Mucosa of descending colon (tissue), 3 donors: ENCODE data around the gene PSMD11. TPM values are rescaled to one million over a fixed set of nuclear protein-coding genes. Genes with fewer than 3 reads are reported as not detected.

Experiments
- ATAC-seq: fragments of 200-7000 bp; cut with Tn5 transposase; one replicate; pipeline ENCODE4 v1.9.1; 2020; ENCODE audit warnings: mild to moderate bottlenecking, moderate library complexity
- DNase-seq, 3 donors: peaks; one replicate each; pipeline ENCODE4 v3.0.0-alpha.2; 2020
- H3K36me3 ChIP-seq: fragments of 200-600 bp; one replicate; pipeline ENCODE4 v1.8.0; 2021; ENCODE audit warnings: low read depth, mild to moderate bottlenecking
- H3K4me1 ChIP-seq: fragments of 200-600 bp; one replicate; pipeline ENCODE4 v1.8.0; 2021; ENCODE audit warnings: low read depth, mild to moderate bottlenecking
- H3K4me3 ChIP-seq: fragments of 200-600 bp; one replicate; pipeline ENCODE4 v1.8.0; 2021; ENCODE audit warnings: mild to moderate bottlenecking
- H3K9me3 ChIP-seq: fragments of 200-600 bp; one replicate; pipeline ENCODE4 v1.8.0; 2021; ENCODE audit warnings: mild to moderate bottlenecking
- intact Hi-C, 2 donors: fragments of 100-400 bp; cut with DNase I in 1 of 2; cut with micrococcal nuclease in 1 of 2; formaldehyde crosslinking; loops; one replicate each; pipeline versions ENCODE4 v1.11.0 to v1.11.1; 2022; cut with DNase I, micrococcal nuclease
- total RNA-seq, 3 donors: library from RNA; stranded (reverse); fragmentation: NEBNext Ultra II Directional in 2 of 3; extraction: Animal tissue kit (Norgen Biotek cat#: 25700) in 2 of 3; gene quantifications; one replicate each; pipeline versions ENCODE4 v1.2.1 to v1.2.4, GENCODE V29; 2021 to 2023
- TF ChIP-seq, protein P1 (sequence below): fragments of 200-600 bp; IDR thresholded peaks from one replicate; pipeline ENCODE4 v1.8.0; 2022; ENCODE audit warnings: antibody characterized with exemption, mild to moderate bottlenecking
- donor health status: DM: no; HTN: no; CAD: no; lungs with moderate emphysema.
- donor health status: DM: no; HTN: no; CAD: no.
- donor health status: DM: no; HTN: yes; CAD: no.

Gene PSMD11
- total RNA-seq, 3 donors from 2014 or later, result 81.5 to 99.2 (median 85.8) TPM

DNA sequence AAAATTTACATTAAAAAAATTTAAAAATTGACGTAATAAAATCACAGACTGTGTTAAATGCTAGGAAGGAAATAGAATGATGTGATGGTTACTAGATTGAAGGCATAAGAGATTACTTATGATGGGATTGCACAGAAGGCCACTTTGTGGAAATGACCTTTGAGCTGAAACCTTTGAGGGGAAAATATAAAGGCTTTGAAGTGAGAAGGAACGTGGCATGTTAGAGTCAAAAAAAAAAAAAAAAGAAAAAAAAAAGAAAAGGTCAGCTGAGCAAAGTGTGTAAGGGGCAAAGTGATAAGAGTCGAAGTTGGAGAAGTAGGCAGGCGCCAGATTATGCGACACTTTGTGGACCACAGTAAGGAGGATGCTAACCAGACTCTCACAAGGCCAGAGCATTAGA is 3.6 kb upstream of the PSMD11 start:
- Histone ChIP-seq H3K36me3 (no peaks in the 10 kb centered on the region), H3K9me3 (no peaks in the 10 kb centered on the region), H3K4me1 (peaks cover 3% of the 10 kb centered on the region), H3K4me3 (no peak overlapping the region)
- ATAC-seq (no peak), DNase-seq (no peak)
- TF ChIP-seq, protein P1, sequence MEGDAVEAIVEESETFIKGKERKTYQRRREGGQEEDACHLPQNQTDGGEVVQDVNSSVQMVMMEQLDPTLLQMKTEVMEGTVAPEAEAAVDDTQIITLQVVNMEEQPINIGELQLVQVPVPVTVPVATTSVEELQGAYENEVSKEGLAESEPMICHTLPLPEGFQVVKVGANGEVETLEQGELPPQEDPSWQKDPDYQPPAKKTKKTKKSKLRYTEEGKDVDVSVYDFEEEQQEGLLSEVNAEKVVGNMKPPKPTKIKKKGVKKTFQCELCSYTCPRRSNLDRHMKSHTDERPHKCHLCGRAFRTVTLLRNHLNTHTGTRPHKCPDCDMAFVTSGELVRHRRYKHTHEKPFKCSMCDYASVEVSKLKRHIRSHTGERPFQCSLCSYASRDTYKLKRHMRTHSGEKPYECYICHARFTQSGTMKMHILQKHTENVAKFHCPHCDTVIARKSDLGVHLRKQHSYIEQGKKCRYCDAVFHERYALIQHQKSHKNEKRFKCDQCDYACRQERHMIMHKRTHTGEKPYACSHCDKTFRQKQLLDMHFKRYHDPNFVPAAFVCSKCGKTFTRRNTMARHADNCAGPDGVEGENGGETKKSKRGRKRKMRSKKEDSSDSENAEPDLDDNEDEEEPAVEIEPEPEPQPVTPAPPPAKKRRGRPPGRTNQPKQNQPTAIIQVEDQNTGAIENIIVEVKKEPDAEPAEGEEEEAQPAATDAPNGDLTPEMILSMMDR, result no peak
- intact Hi-C loops, result no loop called here

DNA sequence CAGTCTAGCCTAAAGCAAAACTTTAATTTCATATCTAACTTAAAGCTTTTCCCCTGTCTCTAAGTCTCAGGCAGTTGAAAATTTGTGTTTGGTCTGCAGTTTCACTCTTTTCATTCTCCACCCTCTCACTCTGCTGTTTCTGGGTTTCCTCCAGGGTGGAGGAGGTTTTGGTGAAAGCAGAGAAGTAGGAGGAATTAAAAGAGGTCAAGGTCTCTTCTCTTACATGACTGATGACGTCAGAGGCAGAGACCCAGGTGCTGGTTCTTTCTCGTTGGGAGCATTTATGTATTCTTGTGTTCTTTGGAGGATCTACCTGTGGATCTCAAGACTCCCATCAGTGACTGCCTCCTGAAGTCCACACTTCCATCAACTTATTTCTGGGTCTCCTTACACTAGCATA is 2.4 kb upstream of the PSMD11 start:
- H3K4me3 ChIP-seq, result no peak overlapping the region
- H3K9me3 ChIP-seq, result no peaks in the 10 kb centered on the region
- TF ChIP-seq, protein P1, result no peak
- intact Hi-C loops, result no loop called here
- H3K4me1 ChIP-seq, result peaks cover 13% of the 10 kb centered on the region
- DNase-seq (no peak), ATAC-seq (no peak)
- H3K36me3 ChIP-seq, result no peaks in the 10 kb centered on the region

DNA sequence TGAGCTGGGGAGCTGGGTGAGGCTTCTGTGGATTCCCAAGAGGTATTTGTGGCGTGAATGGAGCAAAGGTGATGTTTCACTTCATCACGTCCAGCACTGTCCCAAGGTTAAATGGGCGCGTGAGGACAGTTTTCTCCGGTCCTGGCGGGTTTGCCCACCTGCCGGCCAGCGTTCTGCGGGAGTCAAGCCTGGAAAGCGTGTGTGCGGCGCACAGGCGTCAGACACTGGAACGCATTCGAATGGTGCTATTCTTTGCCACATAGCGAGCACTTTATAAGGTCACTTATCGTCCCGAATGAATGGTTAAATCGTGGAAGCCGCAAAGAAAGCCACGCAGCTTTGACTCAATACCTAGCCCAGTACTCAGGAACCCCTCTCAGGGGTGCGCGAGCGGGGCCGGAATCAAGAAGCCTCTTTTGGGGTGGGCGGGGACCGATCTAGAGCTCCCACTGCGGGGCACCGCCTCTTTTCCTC is 446 bp upstream of the PSMD11 start:
- intact Hi-C loops, result no loop called here
- TF ChIP-seq, protein P1, result no peak
- Histone ChIP-seq H3K9me3 (no peaks in the 10 kb centered on the region), H3K4me1 (peaks cover 17% of the 10 kb centered on the region), H3K4me3 (peak overlapping the region; percentile 98), H3K36me3 (no peaks in the 10 kb centered on the region)
- ATAC-seq (peak; percentile 14), DNase-seq (no peak)

DNA sequence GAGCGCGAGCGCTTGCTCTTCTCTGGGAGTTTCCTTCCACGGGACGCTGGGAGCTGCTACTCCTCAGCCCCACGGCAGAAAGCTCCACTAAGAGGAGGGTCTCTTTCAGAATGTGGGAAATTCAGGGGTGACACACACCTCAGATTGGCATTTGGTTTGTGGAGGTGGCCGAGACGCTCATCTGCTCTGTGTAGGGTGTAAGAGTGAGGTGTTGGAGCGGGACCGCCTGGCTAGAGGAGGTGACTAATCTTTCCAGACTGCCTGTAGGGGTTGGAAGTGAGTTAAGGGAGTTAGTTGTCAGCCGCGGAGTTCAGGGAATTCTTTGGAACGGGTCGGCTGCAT is 735 bp downstream of the PSMD11 start:
- Histone ChIP-seq H3K4me3 (peak overlapping the region; percentile 98), H3K4me1 (peaks cover 17% of the 10 kb centered on the region), H3K9me3 (no peaks in the 10 kb centered on the region), H3K36me3 (no peaks in the 10 kb centered on the region)
- intact Hi-C loops, result no loop called here
- ATAC-seq (peak; percentile 56), DNase-seq (peak in 2 of 3 donors; percentile 46 to 56)
- TF ChIP-seq, protein P1, result no peak

DNA sequence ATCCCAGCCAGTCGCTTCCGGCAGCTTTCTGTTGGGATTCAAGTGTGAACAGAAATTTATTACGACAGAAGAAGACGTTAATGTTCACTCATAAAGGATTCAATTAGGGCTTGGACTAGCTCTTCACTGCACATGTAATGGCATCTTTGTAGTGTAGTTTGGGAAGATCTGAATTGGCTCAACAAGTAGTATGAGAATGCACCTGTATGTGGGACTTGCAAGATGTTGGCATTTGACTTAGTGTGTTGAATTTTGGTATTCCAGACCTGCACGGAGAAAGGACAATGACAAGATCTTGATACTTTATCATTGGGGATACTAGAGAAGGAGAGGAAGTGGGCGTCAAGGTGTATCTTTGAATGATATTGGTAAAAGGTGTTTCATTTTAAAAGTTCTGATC is 1.2 kb downstream of the PSMD11 start:
- DNase-seq (no peak), ATAC-seq (no peak)
- H3K4me1 ChIP-seq, result peaks cover 17% of the 10 kb centered on the region
- TF ChIP-seq, protein P1, result no peak
- intact Hi-C loops, result no loop called here
- no peaks in the 10 kb centered on the region for H3K36me3 ChIP-seq
- peak overlapping the region; percentile 98 for H3K4me3 ChIP-seq
- H3K9me3 ChIP-seq, result no peaks in the 10 kb centered on the region

DNA sequence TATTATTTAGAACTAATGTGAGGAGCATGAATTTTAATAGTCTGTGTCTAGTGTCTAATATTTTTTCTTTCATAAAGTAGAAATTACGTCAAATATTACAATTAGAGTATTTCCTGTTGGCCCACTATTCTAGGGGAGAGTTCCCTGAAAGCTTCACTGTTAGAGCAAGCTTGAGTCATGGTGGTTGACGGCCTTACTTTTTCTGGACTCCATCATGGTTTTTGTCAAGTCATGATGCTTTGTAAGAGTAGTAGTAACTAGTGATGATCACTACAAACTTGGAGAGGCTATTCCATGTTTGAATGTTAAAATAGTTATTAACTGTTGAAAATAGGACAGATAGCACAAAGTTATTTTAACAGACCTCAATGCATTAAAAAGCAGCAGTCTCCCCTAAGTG is 1.7 kb downstream of the PSMD11 start:
- TF ChIP-seq, protein P1, result no peak
- intact Hi-C loops, result no loop called here
- Histone ChIP-seq H3K4me1 (peaks cover 17% of the 10 kb centered on the region), H3K9me3 (no peaks in the 10 kb centered on the region), H3K4me3 (no peak overlapping the region), H3K36me3 (no peaks in the 10 kb centered on the region)
- DNase-seq, result no peak
- ATAC-seq, result no peak
